K562 (cell line): Measurements from ENCODE around the gene AIRE. TPM values are rescaled to one million over a fixed set of nuclear protein-coding genes. Genes with fewer than 3 reads are reported as not detected.

Experiments used
- ATF7 ChIP-seq: fragments of 450-650 bp; IDR thresholded peaks from 2 replicates; pipeline ENCODE4 v1.7.1; 2014; ENCODE audit warnings: mild to moderate bottlenecking, moderate library complexity
- ELF2 ChIP-seq: fragments of 250-450 bp; sonication (Bioruptor Pico); IDR thresholded peaks from 2 replicates; pipeline ENCODE4 v1.5.0; 2021; ENCODE audit warnings: mild to moderate bottlenecking
- FOXA3 ChIP-seq, 2 experiments: fragments of 450-650 bp in 1 of 2; sonication (generic) in 1 of 2; formaldehyde crosslinking; IDR thresholded peaks in 1 of 2; conservative IDR thresholded peaks in 1 of 2; 2 replicates each; pipeline versions ENCODE4 v1.4.0 to v1.8.0; 2020 to 2022; ENCODE audit warnings: mild to moderate bottlenecking in 2 of 2, missing genetic modification reagents in 1 of 2
- HDAC2 ChIP-seq: fragments of 450-650 bp; IDR thresholded peaks from 2 replicates; pipeline ENCODE4 v1.6.1; 2016; ENCODE audit warnings: mild to moderate bottlenecking
- HNRNPUL1 ChIP-seq: fragments of 200-400 bp; formaldehyde crosslinking; IDR thresholded peaks from 2 replicates; pipeline ENCODE4 v1.6.1; 2017; ENCODE audit warnings: low read length
- NCOA6 ChIP-seq: fragments of 450-650 bp; IDR thresholded peaks from 2 replicates; pipeline ENCODE4 v1.6.1; 2017; ENCODE audit warnings: mild to moderate bottlenecking
- RBFOX2 ChIP-seq: fragments of 200-400 bp; formaldehyde crosslinking; IDR thresholded peaks from 2 replicates; pipeline ENCODE4 v1.6.1; 2017; ENCODE audit warnings: low read depth, mild to moderate bottlenecking, low read length, moderate library complexity
- RBM17 ChIP-seq: fragments of 200-400 bp; formaldehyde crosslinking; IDR thresholded peaks from 2 replicates; pipeline ENCODE4 v1.6.1; 2017; ENCODE audit warnings: low read depth, mild to moderate bottlenecking, low read length, borderline replicate concordance
- ZBTB7A ChIP-seq: IDR thresholded peaks from 2 replicates; pipeline ENCODE4 v1.6.1; 2011; ENCODE audit warnings: low read depth, mild to moderate bottlenecking, low read length, moderate library complexity, borderline replicate concordance; ENCODE audit not compliant: control insufficient read depth
- ZFX ChIP-seq: sonication (generic); formaldehyde crosslinking; IDR thresholded peaks from 2 replicates; pipeline ENCODE4 v1.8.0; 2022; ENCODE audit warnings: mild to moderate bottlenecking, missing genetic modification reagents, moderate library complexity
- ZNF583 ChIP-seq: fragments of 250-450 bp; sonication (Bioruptor Pico); IDR thresholded peaks from 2 replicates; pipeline ENCODE4 v1.4.0; 2020
- ZNF696 ChIP-seq: fragments of 250-450 bp; sonication (Bioruptor Pico); conservative IDR thresholded peaks from 2 replicates; pipeline ENCODE4 v1.4.0; 2020; ENCODE audit warnings: mild to moderate bottlenecking, moderate library complexity
- polyA plus RNA-seq, 8 experiments: library from polyadenylated mRNA; depleted of rRNA in 4 of 8; stranded (reverse) in 5 of 8; unstranded in 3 of 8; fragments of >200 nt; fragmentation: Nextera tagmentation in 2 of 8; fragmentation: Illumina TruSeq in 1 of 8; extraction: Ambion mirVana in 2 of 8; extraction: Trizol in 1 of 8; gene quantifications; 2 replicates each; pipeline versions ENCODE4 v1.2.1 to v1.2.3, GENCODE V29; 2011 to 2014; ENCODE audit warnings: inconsistent platforms in 1 of 8, missing spikeins in 1 of 8
- total RNA-seq, 7 experiments: library from RNA; depleted of rRNA in 6 of 7; stranded (reverse); fragments of >200 nt in 6 of 7; fragmentation: Illumina TruSeq in 2 of 7; extraction: Trizol in 2 of 7; gene quantifications; 2 replicates each; pipeline versions ENCODE4 v1.2.1 to v1.2.3, GENCODE V29; 2011 to 2021; ENCODE audit warnings: low replicate concordance in 1 of 7
- TF ChIP-seq, protein P1 (sequence below): fragments of 450-650 bp; formaldehyde crosslinking; IDR thresholded peaks from 2 replicates; pipeline ENCODE4 v1.4.0; 2020; ENCODE audit warnings: mild to moderate bottlenecking, moderate library complexity
- TF ChIP-seq, protein P2 (sequence below), 2 experiments: IDR thresholded peaks; 2 replicates each; pipeline ENCODE4 v1.6.1; 2012; ENCODE audit warnings: improper control_type of control experiment in 2 of 2, low read depth in 2 of 2, low read length in 2 of 2, borderline replicate concordance in 1 of 2
- TF ChIP-seq, protein P3 (sequence below), 2 experiments: fragments of 250-450 bp in 1 of 2; fragments of 450-650 bp in 1 of 2; sonication (Bioruptor Pico) in 1 of 2; IDR thresholded peaks; 2 replicates each; pipeline versions ENCODE4 v1.6.1 to v1.8.0; 2016 to 2021; ENCODE audit warnings: mild to moderate bottlenecking in 2 of 2, moderate library complexity in 2 of 2, missing compliant biosample characterization in 1 of 2, missing genetic modification characterization in 1 of 2
- TF ChIP-seq, protein P4 (sequence below): fragments of 450-650 bp; formaldehyde crosslinking; conservative IDR thresholded peaks from 2 replicates; pipeline ENCODE4 v1.4.0; 2022; ENCODE audit warnings: mild to moderate bottlenecking, missing genetic modification characterization

The AIRE gene
- total and polyA plus RNA-seq, 9 of the 15 experiments (the other 6 are each of a cell fraction or from before 2014, with no cell fraction given): 0.01 TPM; not detected in 8

DNA sequence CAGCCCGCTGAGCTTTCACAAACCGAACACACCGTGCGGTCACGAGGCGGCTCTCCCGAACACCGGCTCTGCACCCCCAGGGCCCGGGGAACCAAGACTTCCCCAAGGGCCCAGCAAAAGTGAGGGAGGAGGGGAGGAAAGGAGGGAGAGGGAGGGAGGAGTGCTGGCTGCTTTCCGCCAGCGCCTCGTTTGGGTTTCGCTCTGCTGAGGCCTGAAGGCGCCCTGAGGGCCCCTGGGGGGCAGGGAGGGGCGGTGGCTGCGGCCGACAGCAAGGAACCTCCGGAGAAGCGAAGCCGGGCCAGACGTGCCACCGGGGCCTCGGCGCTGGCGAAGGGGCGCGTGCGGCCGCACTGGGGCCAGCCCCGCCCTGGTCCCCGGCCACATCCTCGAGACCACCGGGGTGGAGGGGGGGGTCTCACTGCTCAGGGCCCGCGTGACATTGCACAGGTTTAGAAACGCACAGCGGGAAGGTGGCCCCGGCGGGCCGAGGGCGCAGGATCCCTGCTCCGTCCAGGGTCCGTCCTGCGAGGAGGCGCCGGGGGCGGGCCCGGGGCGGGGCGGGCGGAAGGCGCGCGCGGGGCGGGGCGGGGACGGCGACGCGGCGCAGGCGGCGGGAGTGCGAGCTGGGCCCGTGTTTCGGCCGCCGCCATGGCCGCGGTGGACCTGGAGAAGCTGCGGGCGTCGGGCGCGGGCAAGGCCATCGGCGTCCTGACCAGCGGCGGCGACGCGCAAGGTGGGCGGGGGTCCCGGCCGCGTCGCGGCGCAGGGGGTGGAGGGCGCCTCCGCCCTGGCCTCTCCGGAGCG, 14.0 kb downstream of the AIRE start, which contains the start of gene PFKL (continued):
- TF ChIP-seq, protein P1, sequence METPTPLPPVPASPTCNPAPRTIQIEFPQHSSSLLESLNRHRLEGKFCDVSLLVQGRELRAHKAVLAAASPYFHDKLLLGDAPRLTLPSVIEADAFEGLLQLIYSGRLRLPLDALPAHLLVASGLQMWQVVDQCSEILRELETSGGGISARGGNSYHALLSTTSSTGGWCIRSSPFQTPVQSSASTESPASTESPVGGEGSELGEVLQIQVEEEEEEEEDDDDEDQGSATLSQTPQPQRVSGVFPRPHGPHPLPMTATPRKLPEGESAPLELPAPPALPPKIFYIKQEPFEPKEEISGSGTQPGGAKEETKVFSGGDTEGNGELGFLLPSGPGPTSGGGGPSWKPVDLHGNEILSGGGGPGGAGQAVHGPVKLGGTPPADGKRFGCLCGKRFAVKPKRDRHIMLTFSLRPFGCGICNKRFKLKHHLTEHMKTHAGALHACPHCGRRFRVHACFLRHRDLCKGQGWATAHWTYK (CRISPR knock-in tag): peak; percentile 74; the same call in 1 of the 2 replicates
- TF ChIP-seq HDAC2: no peak
- TF ChIP-seq ATF7: peak; percentile 48; the same call in 1 of the 2 replicates
- TF ChIP-seq RBFOX2: peak; percentile 55
- 0 out of 2 replicates have a peak, but pooled peaks have one; percentile 45 for TF ChIP-seq ZBTB7A
- no peak; the same call in 1 of the 2 replicates for TF ChIP-seq NCOA6
- TF ChIP-seq, protein P2, sequence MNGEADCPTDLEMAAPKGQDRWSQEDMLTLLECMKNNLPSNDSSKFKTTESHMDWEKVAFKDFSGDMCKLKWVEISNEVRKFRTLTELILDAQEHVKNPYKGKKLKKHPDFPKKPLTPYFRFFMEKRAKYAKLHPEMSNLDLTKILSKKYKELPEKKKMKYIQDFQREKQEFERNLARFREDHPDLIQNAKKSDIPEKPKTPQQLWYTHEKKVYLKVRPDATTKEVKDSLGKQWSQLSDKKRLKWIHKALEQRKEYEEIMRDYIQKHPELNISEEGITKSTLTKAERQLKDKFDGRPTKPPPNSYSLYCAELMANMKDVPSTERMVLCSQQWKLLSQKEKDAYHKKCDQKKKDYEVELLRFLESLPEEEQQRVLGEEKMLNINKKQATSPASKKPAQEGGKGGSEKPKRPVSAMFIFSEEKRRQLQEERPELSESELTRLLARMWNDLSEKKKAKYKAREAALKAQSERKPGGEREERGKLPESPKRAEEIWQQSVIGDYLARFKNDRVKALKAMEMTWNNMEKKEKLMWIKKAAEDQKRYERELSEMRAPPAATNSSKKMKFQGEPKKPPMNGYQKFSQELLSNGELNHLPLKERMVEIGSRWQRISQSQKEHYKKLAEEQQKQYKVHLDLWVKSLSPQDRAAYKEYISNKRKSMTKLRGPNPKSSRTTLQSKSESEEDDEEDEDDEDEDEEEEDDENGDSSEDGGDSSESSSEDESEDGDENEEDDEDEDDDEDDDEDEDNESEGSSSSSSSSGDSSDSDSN (IDR thresholded peaks at IDR 0.05; ENCODE audit: borderline replicate concordance in 1 of 2, low read depth in 2 of 2, low read length in 2 of 2): peak in 1 of 2 experiments; percentile 39; a peak in 1 of 4 replicates
- no peak for TF ChIP-seq RBM17
- no peak for TF ChIP-seq FOXA3 (CRISPR knock-in tag; conservative IDR thresholded peaks at IDR 0.05 in 1 of 2, IDR thresholded peaks at IDR 0.05 in 1 of 2)
- TF ChIP-seq, protein P3, sequence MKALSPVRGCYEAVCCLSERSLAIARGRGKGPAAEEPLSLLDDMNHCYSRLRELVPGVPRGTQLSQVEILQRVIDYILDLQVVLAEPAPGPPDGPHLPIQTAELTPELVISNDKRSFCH (CRISPR knock-in tag; IDR thresholded peaks at IDR 0.05): no peak
- TF ChIP-seq, protein P3 (tag; IDR thresholded peaks at IDR 0.05): peak; percentile 79; the same call in 1 of the 2 replicates
- TF ChIP-seq, protein P4, sequence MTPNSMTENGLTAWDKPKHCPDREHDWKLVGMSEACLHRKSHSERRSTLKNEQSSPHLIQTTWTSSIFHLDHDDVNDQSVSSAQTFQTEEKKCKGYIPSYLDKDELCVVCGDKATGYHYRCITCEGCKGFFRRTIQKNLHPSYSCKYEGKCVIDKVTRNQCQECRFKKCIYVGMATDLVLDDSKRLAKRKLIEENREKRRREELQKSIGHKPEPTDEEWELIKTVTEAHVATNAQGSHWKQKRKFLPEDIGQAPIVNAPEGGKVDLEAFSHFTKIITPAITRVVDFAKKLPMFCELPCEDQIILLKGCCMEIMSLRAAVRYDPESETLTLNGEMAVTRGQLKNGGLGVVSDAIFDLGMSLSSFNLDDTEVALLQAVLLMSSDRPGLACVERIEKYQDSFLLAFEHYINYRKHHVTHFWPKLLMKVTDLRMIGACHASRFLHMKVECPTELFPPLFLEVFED (CRISPR knock-in tag): peak; percentile 65; the same call in 1 of the 2 replicates
- TF ChIP-seq ZNF696: no peak
- peak; percentile 79 for TF ChIP-seq ZFX
- no peak for TF ChIP-seq ZNF583 (CRISPR knock-in tag)
- peak; percentile 38; the same call in 1 of the 2 replicates for TF ChIP-seq ELF2
- no peak for TF ChIP-seq HNRNPUL1
